ENCODE data around the gene LRAT.
A peak's percentile ranks its signal among the peaks of the same experiment; 100 is the strongest.
"Not testable (repeated sequence)": the region's sequence is repeated elsewhere in the genome, so short reads cannot be mapped to it uniquely, and the experiment has no call there.

LRAT gene

DNA sequence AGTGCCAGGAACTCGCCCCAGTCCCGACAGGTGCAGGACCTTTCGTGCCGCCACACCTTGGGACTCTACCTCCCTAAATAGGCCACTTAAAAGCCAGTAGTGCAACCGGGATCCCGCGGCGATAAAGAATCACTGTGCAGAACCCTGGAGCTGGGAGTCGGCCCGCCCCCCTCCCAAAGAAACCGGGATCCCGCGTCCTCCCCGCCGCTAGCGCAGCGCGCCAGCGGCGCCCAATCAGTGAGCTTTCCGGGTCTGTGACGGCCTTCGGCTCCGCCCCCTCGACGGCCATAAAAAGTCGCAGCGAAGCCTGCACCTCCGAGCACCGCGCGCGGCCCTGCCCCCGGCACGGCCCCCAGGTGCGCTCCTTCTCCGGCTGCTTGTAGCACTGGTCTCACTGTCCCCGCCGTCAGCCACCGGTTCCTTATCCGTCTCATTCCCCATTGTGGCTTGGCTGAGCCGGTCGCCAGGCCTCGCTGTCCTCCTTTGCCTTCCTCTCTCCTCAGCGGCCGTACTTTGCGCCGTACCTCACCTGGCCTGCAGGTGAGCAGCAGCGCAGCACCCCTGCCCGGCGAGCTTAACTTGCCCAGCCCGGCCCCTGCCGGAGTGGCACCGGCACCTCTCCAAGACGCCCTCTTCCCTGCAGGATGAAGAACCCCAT, at the start of gene LRAT:
Gene LRAT (plus strand): TSS at position 318 of the 658 bp plus-strand sequence. CDS start 327 bp downstream, at position 645.
- DNase-seq (ENCODE audit: low read depth, low spot score): peak; percentile 69

DNA sequence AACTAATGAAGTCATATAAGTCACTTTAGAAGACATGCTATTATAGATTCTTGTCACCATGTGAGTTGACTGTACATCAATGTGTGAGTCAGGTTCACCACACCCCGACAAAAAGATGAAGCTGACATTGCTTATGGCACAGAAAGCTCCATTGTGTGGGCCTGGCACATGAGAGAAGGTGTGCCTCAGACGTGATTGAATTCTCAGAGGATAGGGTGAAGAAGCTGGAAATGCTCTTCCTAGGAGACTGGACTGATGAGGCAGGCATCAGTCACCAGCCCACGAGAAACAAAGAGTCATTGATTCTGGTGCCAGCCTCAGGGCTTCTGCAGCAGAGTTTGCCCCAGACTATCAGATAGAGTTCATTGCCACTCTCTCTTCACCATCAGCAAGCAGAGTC, 35.9 kb upstream of the LRAT start:
- no peak for DNase-seq (ENCODE audit: low read depth, low spot score)

DNA sequence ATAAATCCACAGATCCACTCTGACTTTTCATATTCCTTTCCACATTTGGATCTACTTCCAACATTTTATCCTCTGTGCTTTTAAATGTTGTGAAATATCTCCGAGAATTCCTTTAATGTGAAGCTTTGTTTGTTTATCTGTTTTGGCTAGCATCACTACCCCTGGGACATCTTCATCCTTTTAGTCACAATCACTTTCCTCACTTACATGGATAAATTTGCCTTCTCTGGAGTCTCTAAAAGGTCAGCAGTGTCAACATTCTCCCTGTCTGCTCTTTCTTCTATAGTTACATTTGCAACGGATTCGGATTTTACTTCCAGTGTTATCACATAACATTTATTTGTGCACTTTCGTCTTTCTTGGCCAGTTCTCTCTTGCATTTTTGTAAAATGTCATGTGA, 34.2 kb upstream of the LRAT start:
- DNase-seq (ENCODE audit: low read depth, low spot score): no peak

DNA sequence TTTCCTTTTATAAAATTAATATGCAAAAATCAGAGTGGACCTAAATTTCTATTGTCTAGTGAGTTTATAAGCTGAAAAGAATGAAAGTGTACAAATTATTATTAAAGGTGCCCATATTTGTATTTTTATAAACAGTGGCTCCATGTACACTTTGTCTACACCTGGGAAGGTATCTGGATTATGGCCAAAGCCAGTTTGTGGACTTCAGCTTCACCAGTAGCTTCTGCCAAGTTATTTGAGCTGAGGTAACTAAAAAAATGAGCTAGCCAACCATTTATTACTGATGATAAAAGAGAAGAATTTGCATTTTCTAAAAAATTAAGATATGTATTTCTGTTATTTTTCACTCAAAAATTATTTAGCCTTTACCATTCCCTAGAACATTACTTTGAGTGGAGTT, 32.3 kb upstream of the LRAT start:
- no peak for DNase-seq (ENCODE audit: low read depth, low spot score)

DNA sequence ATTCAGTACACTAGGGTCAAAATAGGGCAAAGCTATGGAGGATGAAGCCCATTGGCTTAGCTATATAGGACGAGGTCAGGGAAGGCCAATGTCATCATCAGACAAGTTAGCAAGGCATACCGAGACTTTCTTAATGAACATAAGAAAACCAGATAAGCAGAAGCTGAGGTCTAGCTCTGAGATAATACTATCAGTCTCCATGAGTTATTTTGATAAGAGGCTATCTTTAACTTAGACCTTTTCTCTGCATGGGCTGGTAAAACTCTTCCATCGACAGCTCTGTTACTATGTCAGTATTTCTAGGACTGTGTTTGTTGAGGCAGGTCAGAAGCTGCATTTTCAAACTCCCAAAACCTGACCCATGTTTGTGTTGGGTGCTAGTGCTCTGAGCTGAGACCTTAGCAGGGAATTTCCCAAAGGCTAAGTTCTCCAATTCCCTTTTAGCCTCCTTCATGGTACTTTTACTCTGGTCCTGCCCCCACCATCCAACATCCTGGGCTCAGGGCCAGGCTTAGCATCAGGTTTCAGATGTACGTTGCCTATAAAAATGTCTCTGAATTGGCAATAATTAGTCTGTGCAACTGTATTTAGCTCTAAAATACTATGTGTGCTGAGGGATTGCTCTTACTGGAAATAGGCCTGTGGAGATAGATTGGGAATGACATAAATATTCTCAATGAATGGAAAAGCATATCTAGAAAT, 29.3 kb upstream of the LRAT start:
- no peak for DNase-seq (ENCODE audit: low read depth, low spot score)

DNA sequence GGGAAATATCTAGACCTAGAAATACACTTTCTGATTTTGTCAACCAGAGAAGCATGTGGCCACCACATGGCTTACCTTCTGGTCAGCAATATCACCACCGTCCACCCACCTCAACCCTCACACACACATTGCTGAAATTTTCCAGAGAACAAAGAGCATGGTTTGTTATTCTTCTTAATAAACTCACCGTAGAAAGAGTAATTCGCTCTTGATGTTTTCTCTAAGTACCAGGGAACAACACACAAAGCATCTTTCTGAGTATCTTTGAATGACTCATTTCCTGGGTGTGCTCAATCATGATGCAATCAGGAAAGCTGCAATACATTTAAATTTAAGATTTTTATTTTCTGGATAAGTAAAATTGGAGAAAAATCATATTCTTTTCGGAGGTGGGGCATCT, 24.7 kb upstream of the LRAT start:
- DNase-seq (ENCODE audit: low read depth, low spot score): peak; percentile 12

DNA sequence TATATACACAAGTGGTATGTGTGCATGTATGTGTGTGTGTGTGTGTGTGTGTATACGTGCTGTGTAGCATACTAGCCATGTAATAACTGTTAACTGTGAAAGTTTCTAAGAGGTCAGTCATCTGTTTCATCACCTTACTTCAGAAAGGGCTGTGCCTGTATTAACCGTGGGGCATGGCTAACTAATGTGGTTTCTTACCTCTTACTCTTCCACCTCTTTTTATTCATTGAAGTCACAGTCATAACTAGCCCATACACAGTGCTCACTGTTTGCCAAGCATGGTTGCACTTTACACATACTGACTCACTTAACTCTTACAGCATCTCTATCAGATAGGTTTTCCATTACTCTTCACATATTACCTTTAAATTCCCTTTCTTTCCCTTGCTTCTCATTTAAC, 23.7 kb upstream of the LRAT start:
- DNase-seq (ENCODE audit: low read depth, low spot score): no peak

DNA sequence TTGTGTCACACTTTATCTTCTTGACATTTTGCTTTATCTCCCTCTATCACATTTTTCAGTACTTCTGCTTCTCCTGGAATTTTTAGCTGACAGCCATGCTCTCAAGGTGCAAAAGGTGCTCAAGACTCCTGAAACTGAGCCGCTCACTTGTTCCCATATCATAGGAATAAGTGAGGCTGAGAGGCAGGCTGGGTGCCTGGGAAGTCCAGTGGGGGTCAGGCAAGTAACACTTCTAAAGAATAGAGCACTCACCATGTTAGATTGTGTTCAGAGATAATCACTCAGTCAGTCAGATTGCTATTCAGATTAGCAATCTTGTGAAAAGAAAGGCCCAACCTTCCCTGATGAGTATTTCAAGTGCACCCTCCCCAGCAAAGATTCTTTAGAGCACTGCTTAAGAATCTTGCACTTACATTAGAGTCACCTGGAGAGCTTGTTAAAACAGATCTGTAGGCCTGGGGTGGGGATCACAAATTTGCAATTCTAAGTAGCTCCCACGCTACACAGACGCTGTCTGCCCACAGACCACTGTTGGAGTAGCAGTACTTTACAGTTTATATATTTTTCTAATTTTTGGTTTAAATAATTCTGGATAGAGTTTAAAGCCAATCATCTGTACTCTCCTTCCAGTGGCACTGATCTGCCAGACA, 23.1 kb upstream of the LRAT start:
- no peak for DNase-seq (ENCODE audit: low read depth, low spot score)

DNA sequence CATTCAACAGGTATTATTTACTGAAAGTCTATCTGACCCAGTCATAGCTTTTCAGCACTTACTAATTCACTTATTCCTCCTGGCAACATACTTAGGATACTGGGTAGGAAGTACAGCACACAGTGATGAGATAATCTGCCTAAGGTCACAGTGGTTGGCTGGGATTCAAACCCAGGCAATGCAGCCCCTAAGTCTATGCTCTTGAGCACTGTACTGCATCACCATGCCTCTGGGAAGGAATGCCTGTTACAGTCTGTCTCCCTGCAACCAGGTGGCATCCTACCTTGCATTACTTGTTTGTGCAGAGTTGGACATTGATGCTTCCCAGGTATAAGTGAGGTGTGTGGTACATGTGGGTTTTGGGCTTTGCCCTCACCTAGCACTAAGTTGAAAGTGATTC, 21.5 kb upstream of the LRAT start:
- DNase-seq (ENCODE audit: low read depth, low spot score): no peak

DNA sequence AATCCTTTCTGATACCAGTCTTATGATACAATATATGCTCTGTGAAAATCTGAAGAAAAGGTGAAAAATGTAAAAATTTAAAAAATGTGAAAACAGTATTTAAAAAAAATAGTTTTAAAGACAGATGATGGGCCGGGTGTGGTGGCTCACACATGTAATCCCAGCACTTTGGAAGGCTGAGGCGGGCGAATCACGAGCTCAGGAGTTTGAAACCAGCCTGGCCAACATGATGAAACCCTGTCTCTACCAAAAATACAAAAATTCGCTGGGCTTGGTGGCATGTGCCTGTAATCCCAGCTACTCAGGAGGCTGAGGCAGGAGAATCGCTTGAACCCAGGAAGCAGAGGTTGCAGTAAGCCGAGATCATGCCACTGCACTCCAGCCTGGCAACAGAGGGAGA, 20.2 kb upstream of the LRAT start:
- not testable (repeated sequence) for DNase-seq (ENCODE audit: low read depth, low spot score)

DNA sequence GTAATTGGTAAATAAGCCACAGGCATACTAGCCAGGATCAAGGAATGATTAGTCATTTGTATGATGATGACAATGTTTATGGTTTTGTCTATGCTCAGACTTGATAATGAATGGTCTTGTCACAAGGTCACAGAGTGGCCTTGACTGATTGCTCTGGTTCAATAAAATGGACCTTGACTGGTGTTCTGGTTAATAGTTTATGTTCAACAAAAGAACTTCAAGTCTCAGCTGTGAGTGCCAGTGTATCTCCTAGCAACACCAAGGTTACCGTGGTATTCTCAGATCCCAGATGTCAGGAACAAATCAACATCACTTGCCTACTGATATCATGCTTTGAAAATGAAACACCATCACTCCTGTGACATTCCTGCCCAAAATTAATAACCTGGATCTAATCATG, 16.3 kb upstream of the LRAT start:
- DNase-seq (ENCODE audit: low read depth, low spot score): no peak

DNA sequence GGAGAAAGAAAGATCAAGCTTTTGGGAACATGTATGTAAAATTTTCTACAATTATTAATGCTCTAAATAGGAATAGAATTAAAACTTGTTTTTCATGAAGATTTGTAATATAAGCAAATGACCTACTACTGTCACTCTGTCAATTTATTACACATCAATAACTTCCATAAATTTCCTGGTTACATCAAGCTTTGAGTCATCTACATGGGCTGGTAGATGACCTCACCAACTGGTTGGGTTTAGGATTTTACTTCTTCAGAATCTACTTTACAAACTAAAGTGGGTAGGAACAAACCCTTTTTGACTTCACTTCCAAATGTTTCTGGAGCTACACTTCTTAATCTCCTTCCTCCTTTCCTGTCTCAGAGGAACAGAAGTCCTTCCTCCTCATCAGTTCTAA, 12.0 kb upstream of the LRAT start:
- no peak for DNase-seq (ENCODE audit: low read depth, low spot score)

DNA sequence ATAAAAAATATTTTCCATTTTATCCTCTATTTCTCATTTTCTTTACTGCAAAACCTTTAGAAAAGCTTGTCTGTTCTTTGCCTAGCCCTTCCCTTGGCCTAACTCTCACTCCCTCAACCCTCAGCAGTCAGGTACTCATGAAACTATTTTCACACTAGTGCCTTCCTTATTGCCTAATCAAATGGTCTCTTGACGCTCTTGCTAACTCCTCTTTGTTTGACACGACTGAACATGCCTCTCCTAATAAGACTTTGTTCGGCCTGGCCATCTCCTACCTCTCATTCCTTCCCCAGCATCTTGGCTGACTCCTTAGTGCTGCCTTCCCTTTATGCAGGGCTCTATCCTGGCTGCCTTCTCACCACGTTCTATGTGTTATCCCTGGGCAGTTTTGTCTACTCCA, 11.1 kb upstream of the LRAT start:
- no peak for DNase-seq (ENCODE audit: low read depth, low spot score)

DNA sequence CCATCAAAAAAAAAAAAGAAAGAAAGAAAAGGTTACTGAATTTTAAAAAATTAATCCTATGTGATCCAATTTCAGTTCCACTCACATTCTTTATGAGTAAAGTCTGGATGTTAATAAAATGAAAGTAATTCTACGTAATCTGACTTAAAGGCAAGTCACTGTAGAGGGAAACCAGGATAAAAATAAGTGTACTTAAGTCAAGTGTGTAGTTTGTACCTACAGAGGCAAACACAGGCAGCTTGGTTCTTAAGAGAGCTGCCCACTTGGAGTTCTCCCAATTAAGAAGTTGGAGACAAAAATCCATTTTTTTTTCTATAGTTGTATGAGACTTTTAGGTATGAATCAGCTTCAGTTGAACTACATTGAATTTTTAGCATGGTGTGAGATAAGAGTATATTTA, 7.0 kb upstream of the LRAT start:
- DNase-seq (ENCODE audit: low read depth, low spot score): no peak

DNA sequence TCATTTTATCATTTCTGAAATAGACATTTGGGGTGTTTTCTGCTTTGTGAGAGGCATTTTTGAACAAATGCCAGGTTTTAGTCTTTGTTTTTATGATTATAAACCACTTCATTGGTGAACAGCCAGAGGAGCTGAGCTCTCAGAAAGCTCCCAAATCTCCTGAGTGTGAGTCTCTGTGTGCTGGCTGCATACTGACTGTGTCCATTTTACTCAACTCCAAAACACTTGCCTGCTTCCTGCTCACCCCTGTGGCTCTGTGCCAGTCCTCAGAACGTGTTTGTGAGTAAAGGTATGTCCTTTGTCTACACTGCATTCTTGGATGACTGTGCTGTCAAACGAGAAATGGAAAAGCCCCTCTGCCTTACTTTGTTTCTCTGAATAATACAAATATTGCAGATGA, 5.4 kb upstream of the LRAT start:
- peak; percentile 38 for DNase-seq (ENCODE audit: low read depth, low spot score)

DNA sequence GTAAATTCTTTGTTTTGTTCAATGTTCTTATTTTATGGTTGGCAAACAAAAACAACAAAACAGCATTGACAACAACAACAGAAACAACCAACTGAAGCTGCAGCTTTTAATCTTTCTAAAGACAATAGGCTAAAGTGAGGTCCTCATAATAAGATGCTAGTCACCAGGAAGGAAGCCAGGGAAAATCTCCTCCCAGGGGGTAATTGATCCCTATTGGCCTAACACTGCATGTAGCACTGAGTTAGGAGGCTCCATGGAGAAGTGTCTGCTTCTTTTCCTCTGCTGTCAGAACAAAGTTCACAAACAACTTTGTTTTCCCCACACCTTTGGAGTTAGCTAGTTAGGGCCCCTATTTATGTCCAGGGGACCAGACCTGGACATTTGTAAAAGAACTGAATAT, 4.7 kb upstream of the LRAT start:
- no peak for DNase-seq (ENCODE audit: low read depth, low spot score)

DNA sequence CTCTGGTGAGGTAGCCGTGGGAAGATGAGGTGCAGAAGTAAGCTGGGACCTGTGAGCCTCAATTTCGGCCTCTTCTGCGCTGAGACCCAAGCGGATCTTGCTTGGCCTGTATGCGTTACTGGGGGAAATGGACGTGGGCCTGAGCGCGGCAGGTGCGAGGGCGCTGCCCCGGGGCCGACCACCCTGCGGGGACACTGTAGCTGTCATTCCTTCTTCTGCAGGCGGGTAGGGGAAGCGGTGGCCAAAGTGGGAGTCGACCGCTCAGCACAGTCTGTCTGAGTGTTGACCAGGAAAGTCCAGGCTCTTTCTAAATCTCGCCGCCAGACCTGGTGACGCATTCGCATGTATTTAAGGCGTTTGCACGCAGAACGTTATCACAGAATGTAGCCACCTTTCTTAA, 3.3 kb upstream of the LRAT start:
- no peak for DNase-seq (ENCODE audit: low read depth, low spot score)

DNA sequence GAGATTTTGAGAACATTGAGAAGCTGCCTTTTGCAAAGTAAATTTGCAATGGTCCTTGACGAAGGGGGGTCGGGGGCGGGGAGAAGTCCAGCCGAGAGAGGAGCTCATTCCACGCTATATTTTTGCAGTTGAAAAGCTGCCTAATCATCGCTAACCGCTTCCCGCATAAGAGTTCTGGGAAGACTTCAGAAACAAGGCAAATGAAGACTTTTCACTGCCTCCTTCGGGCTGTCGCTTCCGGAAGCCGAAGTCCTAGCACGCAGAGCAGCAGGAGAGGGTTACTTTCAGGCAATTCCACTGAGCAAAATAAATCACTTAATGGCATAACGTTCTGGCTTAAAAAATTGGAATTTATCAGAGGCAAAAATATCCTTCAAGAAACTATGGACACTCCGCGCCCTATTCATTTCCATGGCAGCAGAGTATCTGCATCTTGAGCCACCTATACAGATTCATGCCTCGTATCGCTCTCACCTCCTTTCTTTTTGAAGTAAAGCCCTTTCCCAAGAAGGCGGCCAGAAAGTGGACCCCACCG, 2.6 kb upstream of the LRAT start:
- no peak for DNase-seq (ENCODE audit: low read depth, low spot score)

DNA sequence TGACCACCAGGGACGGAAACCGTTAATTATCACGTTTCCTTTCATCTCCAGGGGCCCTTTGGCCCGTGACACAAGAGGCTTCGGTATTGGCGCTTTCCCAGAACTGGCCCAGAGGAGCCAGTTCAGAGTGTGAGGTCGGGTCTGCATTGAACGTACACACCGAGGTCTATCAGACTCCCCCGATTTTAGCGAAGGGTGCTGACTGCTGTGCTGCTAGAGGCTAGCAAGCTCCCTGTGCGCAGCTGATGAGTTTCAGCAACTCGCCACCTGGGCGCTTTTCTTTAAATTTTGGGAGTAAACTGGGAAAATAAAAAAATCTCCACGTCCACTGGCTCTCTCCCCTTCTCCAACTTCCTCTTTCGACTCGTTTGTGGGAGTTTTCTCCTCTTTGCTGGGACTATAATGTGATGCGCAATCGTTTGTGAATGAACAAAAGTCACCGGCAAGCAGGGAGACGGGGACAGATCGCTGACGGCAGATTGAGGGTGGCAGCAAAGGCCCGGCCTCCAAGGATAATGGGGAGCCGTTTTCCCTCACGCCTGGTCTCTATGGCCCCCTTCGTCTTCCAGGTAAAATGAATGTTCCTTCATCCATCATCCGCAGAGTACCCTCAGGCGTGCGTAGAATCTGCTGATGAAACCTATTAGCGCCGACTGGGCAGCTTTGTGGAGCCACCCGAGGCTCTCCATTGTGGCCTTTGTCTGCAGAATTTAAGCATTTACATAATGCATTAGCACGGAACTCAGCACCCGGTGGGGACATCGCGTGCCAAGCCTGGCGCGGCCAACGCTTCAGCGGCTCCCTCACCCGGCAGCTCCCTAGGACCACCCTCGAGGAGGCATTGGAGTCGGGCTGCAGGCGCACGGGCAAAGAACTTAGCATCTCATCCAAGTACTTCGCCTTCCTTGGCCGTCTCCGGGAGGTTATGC, 1.6 kb upstream of the LRAT start:
- peak; percentile 51 for DNase-seq (ENCODE audit: low read depth, low spot score)

DNA sequence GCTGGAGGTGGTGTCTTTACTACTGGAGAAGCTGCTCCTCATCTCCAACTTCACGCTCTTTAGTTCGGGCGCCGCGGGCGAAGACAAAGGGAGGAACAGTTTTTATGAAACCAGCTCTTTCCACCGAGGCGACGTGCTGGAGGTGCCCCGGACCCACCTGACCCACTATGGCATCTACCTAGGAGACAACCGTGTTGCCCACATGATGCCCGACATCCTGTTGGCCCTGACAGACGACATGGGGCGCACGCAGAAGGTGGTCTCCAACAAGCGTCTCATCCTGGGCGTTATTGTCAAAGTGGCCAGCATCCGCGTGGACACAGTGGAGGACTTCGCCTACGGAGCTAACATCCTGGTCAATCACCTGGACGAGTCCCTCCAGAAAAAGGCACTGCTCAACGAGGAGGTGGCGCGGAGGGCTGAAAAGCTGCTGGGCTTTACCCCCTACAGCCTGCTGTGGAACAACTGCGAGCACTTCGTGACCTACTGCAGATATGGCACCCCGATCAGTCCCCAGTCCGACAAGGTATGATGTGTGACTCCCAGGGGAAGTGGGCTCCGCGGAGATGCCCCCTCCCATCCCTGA, 634 bp downstream of the LRAT start:
- DNase-seq (ENCODE audit: low read depth, low spot score): no peak

DNA sequence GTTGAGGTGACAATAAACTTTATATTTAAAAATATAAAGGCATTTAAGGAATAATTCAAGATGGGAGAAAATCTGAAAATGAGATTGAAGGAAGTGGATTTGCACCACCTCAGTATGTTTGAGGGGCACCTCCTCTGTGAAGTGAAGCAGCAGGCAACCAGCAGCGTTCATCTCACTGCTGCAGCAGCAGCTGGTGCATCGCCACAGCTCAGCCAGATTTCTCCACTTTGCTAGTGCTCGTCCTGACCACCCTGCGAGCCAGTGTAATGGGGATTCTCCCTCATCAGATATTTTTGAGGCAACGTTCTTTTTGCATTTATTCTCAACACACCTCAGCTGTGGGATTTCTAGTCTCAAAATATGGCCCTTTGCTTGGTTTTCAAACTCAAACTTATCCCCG, 13.9 kb downstream of the LRAT start:
- DNase-seq (ENCODE audit: low read depth, low spot score): no peak
